Measurements from ENCODE around the gene DZIP1. TPM values are rescaled to one million over a fixed set of nuclear protein-coding genes. Genes with fewer than 3 reads are reported as not detected.

The DZIP1 gene
- total RNA-seq, 1 experiment from 2014 or later = 33.6 TPM

- no peak overlapping the region for H3K27ac ChIP-seq (ENCODE audit: insufficient read length, low read depth, low read length)
- no peaks in the 10 kb centered on the region for H3K4me1 ChIP-seq (ENCODE audit: insufficient read depth, low read length)
- H3K4me1 Mint-ChIP-seq = no peaks in the 10 kb centered on the region
- no peak overlapping the region for H3K4ac ChIP-seq (ENCODE audit: low read depth, low read length)
- peaks cover 12 to 21% of the 10 kb centered on the region in 2 experiments for H3K9me3 Mint-ChIP-seq
- TF ChIP-seq CTCF (conservative IDR thresholded peaks at IDR 0.05) = peak; percentile 76
- no peak overlapping the region for H2BK15ac ChIP-seq (ENCODE audit: low read depth, low read length)
- H3T11ph ChIP-seq (ENCODE audit: low read length) = no peak overlapping the region
- no peaks in the 10 kb centered on the region for H4K20me1 ChIP-seq (ENCODE audit: control insufficient read depth, insufficient read depth, insufficient read length)
- no peaks in the 10 kb centered on the region for H3K79me2 ChIP-seq (ENCODE audit: insufficient read depth, low read length)
- no peaks in the 10 kb centered on the region for H3K79me1 ChIP-seq (ENCODE audit: insufficient read depth, low read depth, low read length, poor library complexity, severe bottlenecking)
- H3K18ac ChIP-seq (ENCODE audit: insufficient read length, low read depth, low read length) = no peak overlapping the region
- no peaks in the 10 kb centered on the region for H3K9me3 ChIP-seq (ENCODE audit: control insufficient read depth, low read depth, low read length)
- H2BK20ac ChIP-seq (ENCODE audit: low read depth, low read length, poor library complexity, severe bottlenecking) = no peak overlapping the region
- H3K9ac ChIP-seq (ENCODE audit: extremely low read depth, insufficient read length, low read length) = no peak overlapping the region
- H2BK12ac ChIP-seq (ENCODE audit: insufficient read length, low read depth, low read length) = no peak overlapping the region
- no peak overlapping the region for H4K8ac ChIP-seq (replicated peaks; ENCODE audit: insufficient read length, low read depth, low read length)
- peaks cover 0 to 6% (median 5%) of the 10 kb centered on the region in 3 experiments; a peak in 3 of 7 replicates for H3K36me3 Mint-ChIP-seq (ENCODE audit: insufficient read depth in 1 of 3, low read depth in 3 of 3)
- no peaks in the 10 kb centered on the region for H3K27me3 ChIP-seq (ENCODE audit: insufficient read depth, low read length)
- H2BK120ac ChIP-seq (ENCODE audit: low read depth, low read length, poor library complexity, severe bottlenecking) = no peak overlapping the region
- H3K23ac ChIP-seq (ENCODE audit: insufficient read length, low read depth, low read length) = no peak overlapping the region
- H4K91ac ChIP-seq (ENCODE audit: insufficient read length, low read depth, low read length) = no peak overlapping the region
- no peak overlapping the region for H2AK5ac ChIP-seq (ENCODE audit: insufficient read length, low read length)
- no peak overlapping the region for H3K14ac ChIP-seq (ENCODE audit: insufficient read depth, low read length)
- no peak overlapping the region for H4K5ac ChIP-seq (ENCODE audit: insufficient read length, low read depth, low read length)
- no peak overlapping the region for H3K56ac ChIP-seq (ENCODE audit: insufficient read length, low read depth, low read length)
- H2AFZ ChIP-seq (ENCODE audit: low read length) = no peak overlapping the region
- no peak overlapping the region for H3K4me3 Mint-ChIP-seq
- DNase-seq = no peak
- H2BK5ac ChIP-seq (ENCODE audit: insufficient read length, low read length) = no peak overlapping the region
- H3K27ac Mint-ChIP-seq = no peak overlapping the region
- H3K27me3 Mint-ChIP-seq (ENCODE audit: low read depth) = no peaks in the 10 kb centered on the region; the same call in none of the 2 replicates
- H3K23me2 ChIP-seq (ENCODE audit: insufficient read length, low read depth, low read length, poor library complexity, severe bottlenecking) = no peaks in the 10 kb centered on the region
- no peak overlapping the region for H3K4me2 ChIP-seq (ENCODE audit: insufficient read depth, insufficient read length, low read length)
Measured at GRCh38 chr13:95660981-95661581, 16.6 kb upstream of the DZIP1 start.
